Urinary bladder (tissue), 2 donors: ENCODE data around the gene MELTF. TPM values are rescaled to one million over a fixed set of nuclear protein-coding genes. Genes with fewer than 3 reads are reported as not detected.

ENCODE experiments used
- polyA plus RNA-seq: library from polyadenylated mRNA; stranded (reverse); fragments of 200-250 nt; gene quantifications from one replicate; pipeline ENCODE4 v1.2.3, GENCODE V29; 2013
- total RNA-seq: library from RNA; depleted of rRNA; stranded (reverse); fragments of >200 nt; gene quantifications from one replicate; pipeline ENCODE4 v1.2.3, GENCODE V29; 2014
- donor health status: healthy.

MELTF gene
- total and polyA plus RNA-seq, 2 donors = 4.9 to 8.4 TPM

Other genes starting within 250 kb of the MELTF start
- gene SENP5, start 161.9 kb downstream of the MELTF start, total RNA-seq = 62.4 TPM
- 11.9 TPM for gene SENP5, start 161.9 kb downstream of the MELTF start, polyA plus RNA-seq
- 38.8 TPM for gene NCBP2, start 87.3 kb downstream of the MELTF start, total RNA-seq
- 65.7 TPM for gene NCBP2, start 87.3 kb downstream of the MELTF start, polyA plus RNA-seq
- gene PIGZ, start 61.0 kb downstream of the MELTF start, total RNA-seq = 5.8 TPM
- 10.8 TPM for gene PIGZ, start 61.0 kb downstream of the MELTF start, polyA plus RNA-seq